NCI-H2081 (cell line): ENCODE data around the gene ACSL6.

ENCODE experiments used
- DNase-seq, 2 experiments: peaks; one replicate each; lab custom pipeline; 2025; lab: John Stamatoyannopoulos, UW

ACSL6 gene

DNA sequence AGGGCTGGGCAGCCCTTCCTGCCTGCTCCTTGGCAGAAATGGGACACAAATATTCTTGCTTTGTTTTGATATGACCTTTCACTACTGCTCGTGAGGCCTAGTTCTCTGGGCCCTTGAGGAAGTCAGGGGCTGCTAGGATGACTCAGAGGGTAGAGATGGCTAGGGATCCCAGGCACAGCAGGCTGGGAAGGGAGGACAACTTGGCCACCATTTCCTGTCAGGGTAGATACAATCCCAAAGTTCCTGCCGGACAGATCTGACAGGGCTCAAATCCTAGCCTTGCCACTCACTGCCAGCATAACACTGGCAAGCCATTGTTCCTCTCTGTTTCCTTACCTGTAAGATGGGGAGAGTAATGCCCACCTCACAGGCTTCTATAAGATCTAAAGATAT, 34.2 kb downstream of the ACSL6 start:
- DNase-seq: no peak

DNA sequence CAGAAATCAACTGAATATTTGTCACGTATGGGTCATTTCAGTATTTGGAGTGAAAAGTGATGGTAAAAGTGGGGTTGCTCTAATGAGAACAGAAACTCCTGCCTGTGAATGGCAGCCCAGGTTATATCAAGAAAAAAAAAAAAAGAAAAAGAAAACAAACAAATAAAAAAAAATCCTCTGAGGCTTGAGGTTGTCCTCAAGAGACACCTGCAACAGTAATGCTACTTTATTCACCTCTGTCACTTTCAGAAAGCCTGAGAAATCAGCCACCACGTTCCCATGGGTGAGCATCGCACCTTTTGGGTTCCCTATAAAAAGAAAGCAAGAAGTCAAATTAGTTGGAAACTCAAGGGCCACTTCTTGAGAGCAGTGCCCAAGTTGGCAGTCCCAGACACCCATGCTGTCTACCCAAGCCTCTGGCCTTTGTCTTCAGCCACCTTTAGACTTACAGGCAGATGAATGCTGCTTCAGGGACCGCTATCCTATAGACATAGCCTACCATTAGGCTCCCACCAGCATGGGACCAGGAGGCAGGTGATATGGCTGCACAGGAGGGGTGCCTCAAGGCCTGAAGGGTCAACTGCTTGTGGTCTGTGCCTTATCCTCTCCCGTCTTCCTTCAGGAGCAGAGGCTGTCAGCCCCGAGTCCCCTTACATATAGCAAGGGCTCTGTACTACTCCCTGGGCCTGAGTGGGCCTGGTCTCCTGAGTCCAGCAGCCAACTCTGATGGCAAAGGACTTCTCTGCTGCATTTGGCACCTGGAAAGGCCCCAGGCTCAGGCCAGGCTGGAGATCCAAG, 34.8 kb downstream of the ACSL6 start:
- DNase-seq: no peak

DNA sequence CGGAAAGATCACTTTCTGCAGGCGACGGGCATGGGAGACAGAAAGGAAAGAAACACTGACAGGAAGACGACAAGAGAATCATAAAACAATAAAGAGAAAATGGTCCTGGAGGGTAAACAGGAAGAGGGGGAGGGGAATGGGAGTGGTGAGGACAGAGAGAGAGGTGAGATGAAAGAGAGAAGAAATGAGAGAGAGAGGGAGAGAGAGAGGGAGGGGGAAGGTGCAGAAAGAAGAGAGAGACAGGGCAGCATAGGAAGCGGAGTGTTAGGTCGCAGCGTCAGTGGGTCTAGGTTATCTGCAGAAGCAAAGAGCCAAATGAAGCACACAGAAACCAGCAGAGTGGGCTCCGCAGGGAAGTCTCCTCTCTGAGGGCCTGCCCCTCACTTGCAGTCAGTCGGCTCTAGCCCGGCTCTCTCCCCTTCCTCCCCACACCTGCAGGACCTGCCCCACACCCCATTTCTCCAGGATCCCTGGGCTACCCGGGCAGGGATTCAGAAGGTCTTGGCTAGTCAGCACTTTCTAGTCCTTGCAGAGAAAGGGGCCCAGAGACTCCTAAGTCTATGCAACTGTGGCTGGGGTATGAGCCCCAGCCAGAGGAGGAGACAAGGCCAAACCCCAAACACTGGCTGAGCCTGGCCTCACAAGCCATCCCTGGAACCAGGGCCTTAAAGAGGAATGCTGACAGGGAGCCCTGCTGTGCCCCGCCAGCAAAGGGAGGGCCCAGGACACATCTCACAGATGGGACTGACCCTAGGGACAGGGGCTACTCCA, 36.3 kb downstream of the ACSL6 start:
- DNase-seq: no peak

DNA sequence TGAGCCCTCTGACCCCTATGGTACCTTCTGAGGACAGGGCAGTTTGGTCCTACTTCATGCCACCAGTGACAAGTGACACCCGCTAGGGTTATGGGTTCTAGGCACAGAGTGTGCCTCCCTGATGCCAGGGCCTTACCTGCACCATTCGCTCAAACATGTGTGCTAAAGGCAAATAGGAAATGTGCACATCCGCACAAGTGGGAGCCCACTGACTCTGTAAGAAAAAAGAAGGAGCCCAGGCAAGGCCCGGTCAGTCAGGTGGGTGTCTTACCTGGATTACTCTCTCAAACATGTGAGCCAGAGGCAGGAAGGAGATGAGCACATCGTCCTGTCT, 36.9 kb downstream of the ACSL6 start:
- no peak for DNase-seq

DNA sequence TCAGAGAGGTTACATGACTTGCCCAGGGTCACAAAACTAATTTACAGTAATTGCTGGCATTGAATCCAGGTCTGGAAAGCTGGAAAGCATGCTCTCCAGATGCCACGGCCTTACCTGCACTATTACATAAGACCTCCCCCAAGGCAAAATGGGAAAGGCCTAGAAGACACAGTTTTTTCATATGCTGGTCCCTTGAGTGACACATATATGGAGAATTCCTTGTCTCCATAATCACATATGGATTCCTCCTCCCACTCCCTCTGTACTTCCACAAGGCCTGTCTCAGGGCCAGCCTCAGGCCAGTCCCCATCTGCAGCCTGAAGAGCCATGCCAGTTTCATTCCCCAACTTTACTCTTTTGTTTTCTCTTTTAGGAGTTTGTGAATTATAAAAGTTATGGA, 37.4 kb downstream of the ACSL6 start:
- no peak for DNase-seq

DNA sequence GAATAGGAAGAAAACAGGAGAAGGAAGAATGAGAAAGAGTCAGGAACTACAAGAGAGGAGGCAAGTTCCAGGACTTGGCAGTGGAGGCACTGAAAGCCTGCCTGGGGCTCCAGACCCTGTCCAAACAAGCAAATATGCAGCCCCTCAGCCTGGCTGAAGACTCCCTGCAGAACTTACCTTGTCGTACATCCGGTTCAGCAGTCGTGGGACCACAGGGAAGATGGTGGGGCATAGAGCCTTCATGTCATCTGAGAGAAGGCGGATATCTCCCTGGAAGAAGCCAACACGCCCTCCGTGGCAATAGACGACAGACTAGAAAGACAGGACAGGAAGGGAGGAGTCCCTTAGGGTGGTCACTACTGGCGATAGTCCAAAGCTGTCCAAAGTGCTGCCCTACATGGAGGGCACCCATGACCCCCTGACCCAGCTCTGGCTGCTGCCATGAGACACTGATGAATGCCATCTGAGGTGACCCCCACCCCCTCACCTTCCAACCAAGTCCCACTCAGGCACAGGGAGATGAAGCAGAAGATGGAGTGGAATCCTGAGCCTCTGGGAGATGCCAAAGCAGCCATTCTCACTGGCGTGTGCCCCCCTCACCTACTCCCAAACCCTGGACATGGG, 38.3 kb downstream of the ACSL6 start:
- no peak for DNase-seq

DNA sequence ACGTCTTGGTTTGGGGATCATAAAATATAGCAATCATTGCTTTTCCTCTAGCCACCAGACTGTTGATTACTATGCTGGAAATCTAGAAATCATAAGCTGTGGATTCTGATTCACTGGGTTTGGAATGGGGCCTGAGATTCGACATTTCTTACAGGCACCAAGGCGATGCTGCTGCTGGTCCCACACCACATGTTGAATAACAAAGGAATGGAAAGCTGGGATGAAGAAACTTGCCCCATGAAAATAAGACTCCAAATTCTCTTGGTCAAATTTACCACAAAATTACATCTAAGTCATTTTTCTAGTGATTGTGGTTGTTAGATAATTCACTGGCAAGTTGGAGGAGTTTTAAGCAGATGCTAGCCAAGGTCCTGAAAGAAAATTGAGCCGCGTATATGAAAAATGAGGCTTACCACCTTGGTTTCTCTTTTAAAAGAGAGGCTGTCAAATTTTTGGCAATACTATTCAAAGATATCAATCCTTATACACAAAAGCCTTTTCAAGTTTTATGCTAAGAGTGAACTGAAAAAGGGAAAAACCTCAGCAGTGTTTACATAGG, 43.0 kb downstream of the ACSL6 start:
- no peak for DNase-seq

DNA sequence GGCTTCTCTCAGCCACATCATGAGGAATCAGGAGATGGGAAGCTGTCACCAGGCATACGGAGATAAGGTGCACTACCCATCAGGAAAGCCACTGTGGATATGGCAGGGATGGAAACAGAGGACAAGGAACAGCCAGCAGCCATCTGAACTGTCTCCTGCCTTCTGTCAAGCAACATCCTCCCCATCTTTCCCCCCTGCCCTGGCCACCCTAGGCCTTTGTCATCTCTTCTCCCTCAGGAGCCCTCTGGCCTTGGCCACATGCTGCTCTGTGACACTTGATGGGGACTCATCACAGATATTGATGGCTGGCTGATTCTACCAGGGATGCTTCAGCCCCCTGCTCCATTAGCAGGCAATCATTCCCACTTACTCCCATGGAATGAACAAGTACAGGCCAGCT, 44.9 kb downstream of the ACSL6 start:
- no peak for DNase-seq

DNA sequence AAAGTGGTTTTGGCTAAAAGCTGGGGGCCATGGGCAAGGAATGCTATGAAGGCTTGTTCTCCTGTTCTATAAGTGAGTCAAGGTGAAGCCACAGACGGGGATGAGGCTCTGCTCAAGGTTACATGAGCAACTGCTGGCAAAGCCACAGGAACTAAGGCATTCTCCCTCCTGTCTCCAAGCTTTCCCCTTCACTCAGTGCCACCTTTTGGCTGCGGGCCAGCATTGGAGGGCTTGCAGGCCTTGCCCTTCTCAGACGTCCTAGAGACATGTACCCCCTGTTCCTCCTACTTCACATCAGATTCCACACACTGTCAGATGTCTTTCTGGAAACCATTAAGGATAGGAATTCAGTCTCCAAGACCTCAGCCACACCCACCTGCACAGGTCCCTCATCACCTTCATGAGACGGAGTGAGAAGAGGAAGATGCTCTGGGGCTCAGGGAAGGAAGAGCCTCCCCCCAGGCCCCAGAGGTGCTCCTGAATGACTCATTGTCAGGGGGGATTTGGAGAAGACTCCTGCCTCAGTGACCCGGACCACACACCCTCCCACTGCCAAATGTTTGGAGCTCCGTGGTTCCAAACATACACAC, 45.5 kb downstream of the ACSL6 start:
- no peak for DNase-seq

DNA sequence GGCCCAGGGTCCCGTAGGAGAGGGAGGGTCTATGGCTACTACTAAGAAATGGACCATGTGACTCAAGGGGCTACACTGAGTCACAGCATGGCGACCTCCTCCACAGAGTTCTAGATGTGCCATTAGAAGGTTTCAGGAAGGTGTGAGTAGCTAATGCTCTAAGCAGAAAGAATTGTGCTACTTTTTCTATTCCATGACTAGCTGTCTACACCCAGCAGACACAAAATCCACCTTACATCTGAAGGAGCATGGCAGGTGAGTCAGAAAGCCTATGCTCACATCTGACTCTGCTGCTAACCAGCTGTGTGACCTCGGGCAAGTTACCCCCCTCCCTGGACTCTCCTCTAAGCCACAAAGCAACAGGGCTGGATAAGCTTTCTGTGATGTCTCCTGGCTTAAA, 51.6 kb downstream of the ACSL6 start:
- DNase-seq: no peak

DNA sequence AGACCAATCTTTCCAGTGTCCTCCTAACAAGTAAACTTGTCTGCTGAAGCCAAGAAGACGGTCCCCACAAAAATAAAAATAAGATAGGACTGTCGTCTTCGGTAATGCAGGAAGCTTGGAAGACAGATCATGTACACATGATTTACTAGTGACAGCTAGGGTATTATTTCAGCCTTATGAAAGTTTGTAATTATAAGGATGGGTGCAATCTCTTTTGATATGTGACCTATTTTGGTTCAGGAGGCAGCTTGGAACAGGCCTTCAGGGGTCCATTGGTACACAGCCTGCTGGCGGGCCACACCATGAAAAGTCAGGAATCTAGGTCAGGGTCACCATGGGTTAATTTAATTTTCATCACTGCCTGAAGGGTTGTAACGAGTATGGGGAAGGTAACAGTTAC, 52.3 kb downstream of the ACSL6 start:
- DNase-seq: no peak

DNA sequence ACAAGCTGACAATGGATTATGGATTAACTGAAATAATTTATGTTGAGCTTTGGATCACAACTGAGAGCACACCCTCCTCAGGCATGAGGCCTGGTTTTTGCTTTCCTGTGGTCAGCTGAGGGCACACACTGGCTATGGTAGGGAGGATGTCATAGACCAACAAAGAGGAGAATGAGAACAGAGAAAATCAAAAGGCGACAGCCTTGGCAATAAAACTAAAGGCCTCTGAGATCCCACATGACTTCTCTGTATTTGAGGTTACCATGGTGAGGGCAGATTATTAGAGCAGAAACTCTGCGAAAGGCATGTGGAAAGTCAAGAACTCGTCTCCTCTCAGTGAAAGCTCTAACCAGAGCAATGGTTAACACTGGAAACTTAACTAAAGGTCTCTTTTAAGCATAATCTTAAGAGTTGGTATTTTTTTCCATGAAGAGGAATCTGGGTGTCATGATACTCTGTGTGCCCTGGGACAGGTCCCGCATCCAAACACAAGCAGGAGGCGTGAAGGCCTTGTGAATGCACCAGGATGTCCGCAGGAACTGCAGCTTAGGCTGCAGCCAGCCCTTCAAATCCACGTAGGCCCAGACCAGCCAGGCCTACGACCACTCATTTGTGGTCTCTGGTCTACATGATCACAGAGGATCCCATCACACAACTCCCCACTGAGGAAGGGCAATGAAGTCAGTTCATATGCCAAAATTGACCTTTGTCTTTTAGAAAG, 53.6 kb downstream of the ACSL6 start:
- no peak for DNase-seq

DNA sequence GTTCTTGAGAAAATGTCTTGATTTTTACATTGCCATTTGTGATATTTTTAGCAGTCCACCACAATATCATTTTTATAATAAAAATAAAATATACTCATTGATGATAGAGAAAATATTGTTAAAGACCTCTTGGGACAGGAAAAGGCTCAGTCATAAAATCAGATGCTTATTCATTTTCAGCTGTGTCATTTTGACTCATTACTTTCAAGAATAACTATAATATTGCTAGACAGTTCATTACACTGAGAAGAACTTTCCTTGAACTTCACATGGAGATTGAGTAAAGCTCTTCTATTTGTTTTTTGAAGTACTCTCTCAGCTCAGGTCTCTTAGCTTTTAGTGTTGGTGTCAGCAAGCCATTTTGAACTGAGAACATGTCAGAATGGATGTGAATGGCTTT, 57.5 kb downstream of the ACSL6 start:
- DNase-seq: no peak

DNA sequence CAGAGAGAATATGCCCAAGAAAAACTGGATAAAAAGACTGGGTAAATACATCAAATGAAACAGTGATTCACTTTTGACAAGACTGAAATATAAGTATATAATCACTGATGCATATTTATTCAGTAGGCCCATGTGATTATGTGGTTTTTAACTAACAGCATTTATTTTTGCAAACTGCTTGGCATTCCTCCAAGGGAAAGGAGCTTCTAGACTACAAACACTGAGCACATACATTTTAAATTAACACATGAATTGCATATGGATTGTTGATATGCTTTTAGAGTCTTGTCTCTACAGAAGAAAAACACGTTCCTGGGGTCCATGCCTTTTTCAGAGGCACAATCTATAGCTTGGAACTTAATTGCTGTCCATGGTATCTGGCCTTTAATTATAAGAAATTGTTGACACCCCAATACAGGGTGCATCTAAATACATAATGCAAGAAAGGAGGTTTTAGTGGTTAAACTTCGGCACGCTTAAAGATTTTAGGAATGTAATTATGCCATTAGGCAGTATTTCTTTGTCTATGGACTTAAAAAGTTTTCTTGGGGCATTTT, 59.1 kb downstream of the ACSL6 start:
- peak; percentile 25 to 60 for DNase-seq

DNA sequence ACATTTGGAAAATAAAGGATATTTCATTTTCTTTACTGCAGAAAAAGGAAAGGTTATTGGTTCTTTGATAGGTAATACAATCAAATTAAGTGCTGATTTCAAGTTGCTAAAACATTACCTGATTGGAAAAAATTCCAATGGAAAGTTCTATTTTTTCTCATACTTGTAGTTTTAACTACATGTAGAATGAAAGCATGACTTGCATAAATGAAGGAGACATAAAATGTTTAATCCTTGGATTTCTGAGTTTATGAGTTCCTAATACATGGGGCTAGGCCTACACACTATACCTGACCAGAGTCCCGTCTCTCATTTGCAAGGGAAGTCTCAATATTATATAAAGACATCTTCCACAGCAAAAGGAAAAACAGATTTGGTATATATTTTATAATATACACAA, 60.8 kb downstream of the ACSL6 start:
- DNase-seq: no peak

DNA sequence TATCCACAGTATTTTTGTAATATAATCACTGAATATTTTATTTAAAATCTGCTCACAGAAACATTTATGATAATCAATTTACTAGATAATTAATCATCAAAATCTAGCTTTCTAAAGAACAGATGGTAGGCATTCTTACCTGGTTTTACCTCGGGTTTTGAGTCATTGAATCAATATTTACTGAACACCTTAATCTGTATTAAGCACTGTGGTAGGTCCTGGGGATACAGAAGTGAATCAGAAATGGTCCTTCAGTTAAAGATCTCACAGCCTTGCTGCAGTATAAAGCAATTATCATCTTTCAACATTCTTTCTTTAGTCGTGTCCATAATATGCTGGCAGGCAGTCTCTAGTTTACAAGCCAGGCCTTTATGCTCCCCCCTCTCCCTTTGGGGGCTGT, 64.0 kb downstream of the ACSL6 start:
- DNase-seq: peak; percentile 3 to 61

DNA sequence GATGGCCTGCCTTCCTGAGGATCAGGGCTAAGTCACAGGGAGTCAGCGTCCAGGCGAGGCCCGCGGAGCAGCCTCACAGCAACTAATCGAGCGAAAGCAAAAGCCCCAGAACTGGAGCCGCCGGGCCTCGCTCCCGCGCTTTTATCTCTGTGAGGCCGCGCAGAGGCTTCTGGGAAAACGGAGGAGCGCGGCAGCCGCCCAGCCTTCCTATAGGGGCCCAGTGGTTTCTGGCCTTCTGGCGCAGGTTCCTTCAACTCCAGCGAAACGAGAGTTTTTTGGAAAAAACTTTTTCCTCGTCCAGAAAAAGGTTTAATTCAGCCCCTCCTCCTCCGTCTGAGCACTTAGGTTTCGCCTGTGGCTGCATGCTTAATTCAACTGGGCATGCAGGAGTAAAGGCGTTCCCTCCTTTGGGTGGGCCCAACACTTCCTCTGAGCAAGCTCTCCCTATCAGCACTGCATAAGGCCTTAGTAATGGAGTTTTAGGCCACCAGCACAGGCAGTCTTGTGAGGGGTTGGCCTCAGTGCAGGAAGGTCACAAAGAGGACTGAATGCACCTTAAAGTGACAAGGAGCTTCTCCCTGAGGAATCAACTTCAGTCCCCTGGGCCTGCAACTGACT, 65.8 kb downstream of the ACSL6 start, which contains the start of gene MEIKIN:
TSS of gene MEIKIN (minus strand) at position 113 of the 618 bp plus-strand sequence. CDS start 158 bp downstream, outside the sequence.
- no peak for DNase-seq

DNA sequence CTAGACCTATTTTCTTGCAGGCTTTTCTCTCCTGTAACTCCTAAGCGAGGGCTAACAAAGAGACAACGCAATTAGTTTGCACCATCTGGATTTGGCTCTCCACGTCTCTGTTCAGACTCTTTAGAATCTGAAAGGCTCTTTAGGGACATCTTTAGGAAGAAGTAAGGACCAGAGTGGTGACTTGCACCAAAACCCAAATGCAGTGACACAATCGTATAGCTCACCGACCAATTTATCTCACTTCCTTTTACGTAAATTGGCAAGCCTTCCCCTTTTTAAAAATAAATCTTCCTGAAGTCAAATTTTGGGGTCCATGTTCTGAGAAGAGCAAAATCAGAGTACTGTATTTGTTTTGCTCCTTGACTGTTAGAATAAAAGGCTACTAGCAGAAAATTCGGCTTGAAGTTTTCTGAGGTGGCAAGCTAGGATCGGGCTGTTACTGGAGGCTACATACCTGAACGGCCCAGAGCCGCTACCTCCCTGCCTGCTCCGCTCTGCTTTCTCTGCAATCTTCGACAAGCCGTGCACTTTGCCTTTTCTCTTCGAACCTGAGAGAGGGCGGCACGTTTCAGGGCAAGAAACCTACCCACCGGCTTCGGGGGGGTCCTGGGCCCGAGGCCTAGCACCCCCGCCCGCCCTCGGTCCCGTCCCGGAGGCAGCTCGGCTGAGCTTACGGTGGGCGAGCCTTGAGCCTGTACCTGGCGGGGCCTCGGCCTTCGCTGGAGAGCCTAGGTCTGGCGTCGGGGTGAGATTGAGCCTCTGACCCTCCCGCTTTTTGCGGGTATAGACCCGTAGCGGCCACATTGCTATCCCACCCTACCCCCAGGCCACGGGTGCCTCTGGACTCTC, 66.5 kb downstream of the ACSL6 start:
- no peak for DNase-seq

DNA sequence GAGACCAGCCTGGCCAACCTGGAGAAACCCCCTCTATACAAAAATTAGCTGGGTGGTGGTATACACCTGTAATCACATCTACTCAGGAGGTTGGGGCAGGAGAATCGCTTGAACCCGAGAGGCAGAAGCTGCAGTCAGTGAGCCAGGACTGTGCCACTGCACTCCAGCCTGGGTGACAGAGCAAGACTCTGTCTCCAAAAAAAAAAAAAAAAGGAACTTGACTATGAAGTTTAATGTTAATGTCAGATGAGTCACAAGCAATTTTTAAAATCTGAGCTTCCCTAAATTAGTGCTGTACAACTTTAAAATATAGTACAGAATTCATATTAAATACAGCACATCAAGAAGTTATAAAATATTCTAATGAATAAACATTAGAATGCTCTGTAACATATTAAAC, 67.5 kb downstream of the ACSL6 start:
- DNase-seq: no peak

DNA sequence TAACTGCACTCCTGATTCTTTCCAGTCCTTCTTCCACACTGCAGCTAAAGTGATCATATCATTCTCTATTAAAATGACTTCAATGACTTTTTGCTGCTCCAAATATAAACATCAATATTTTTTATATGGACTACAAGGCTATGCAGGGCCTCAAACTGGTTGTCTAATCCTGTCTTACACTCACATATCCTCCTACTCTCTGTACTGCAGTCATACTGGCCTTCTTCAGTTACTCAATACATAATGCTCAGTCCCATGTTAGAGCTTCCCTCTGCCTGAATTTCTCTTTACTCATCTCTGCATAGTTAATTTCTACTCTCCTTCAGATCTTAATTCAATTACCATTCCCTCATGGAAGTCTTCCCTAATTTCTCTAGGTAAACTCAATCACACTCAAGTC, 69.4 kb downstream of the ACSL6 start:
- DNase-seq: no peak
